Measurements from ENCODE around the gene EVI2A. TPM values are rescaled to one million over a fixed set of nuclear protein-coding genes. Genes with fewer than 3 reads are reported as not detected.

Gene EVI2A
- total RNA-seq, 4 donors from 2014 or later: 2.5 to 10.6 (median 4.3) TPM

DNA sequence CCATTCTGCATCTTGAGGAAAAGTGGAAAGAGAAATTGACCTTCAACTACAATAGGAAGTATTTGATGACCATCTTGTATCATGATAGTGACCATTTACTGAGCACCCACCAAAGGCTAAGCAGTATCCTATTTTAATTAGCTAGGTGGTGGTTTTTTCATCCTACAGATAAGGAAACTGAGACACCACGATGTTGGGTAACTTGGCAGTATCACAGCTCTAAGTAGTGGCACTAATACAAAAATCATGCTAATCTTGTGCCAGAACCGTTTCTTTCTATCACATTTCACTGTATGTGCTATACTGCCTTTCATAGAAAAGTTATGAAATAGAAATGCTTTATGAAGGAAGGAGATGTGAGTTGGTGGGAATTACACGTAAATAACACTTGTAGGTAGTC, 9.9 kb downstream of the EVI2A start:
- H3K4me1 ChIP-seq: no peaks in the 10 kb centered on the region
- H3K27ac ChIP-seq (replicated peaks in 1 of 4): no peak overlapping the region
- TF ChIP-seq CTCF (IDR thresholded peaks at IDR 0.05) (no peak), EP300 (IDR thresholded peaks at IDR 0.05) (no peak), POLR2AphosphoS5 (IDR thresholded peaks at IDR 0.05) (no peak), POLR2A (IDR thresholded peaks at IDR 0.05; ENCODE audit: low read depth) (no peak)
- 82% methylated on average over 3 of the region's 3 CpGs for WGBS
- intact Hi-C loops (cut with DNase I): no loop called here
- H3K9me3 ChIP-seq: no peaks in the 10 kb centered on the region
- no peak for DNase-seq (ENCODE audit: extremely low spot score)
- H3K4me3 ChIP-seq: peak overlapping the region in 2 of 4 donors; percentile 14 to 35
- no peaks in the 10 kb centered on the region for H3K27me3 ChIP-seq
- H3K36me3 ChIP-seq: peaks cover 0 to 7% (median 2%) of the 10 kb centered on the region in 4 donors

- TF ChIP-seq POLR2A (IDR thresholded peaks at IDR 0.05; ENCODE audit: low read depth) (no peak), POLR2AphosphoS5 (IDR thresholded peaks at IDR 0.05) (no peak), CTCF (IDR thresholded peaks at IDR 0.05) (no peak), EP300 (IDR thresholded peaks at IDR 0.05) (no peak)
- H3K4me3 ChIP-seq: peak overlapping the region in 1 of 4 donors; percentile 28
- no peaks in the 10 kb centered on the region for H3K27me3 ChIP-seq
- DNase-seq (ENCODE audit: extremely low spot score): no peak
- no peaks in the 10 kb centered on the region for H3K9me3 ChIP-seq
- H3K4me1 ChIP-seq: no peaks in the 10 kb centered on the region
- intact Hi-C loops (cut with DNase I): no loop called here
- H3K36me3 ChIP-seq: peaks cover 0 to 7% (median 2%) of the 10 kb centered on the region in 4 donors
- 70% methylated on average over 7 of the region's 7 CpGs for WGBS
- H3K27ac ChIP-seq (replicated peaks in 1 of 4): no peak overlapping the region
Observed at GRCh38 chr17:31310886-31311285, 10.5 kb downstream of the EVI2A start.

DNA sequence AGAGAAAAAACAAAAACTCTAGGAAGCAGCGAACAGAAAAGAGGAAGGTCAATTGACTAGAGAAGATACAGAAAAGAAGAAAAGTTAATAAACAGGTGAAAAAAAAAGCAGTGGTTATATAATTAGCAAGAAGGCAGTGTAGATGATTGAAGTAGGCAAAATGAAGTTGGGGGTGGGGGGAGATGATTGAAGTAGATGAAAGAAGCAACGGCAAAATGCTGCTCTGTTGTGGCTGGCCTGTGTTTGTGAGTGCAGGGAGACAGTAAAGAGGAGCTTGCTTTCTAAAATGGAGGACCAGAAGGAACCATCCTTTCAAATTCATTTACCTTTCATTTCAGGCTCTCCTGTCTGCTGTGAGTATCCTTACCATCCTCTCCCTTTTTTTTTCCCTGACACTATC, 11.2 kb downstream of the EVI2A start:
- peaks cover 0 to 7% (median 2%) of the 10 kb centered on the region in 4 donors for H3K36me3 ChIP-seq
- intact Hi-C loops (cut with DNase I): no loop called here
- peak overlapping the region in 1 of 4 donors; percentile 4 for H3K4me3 ChIP-seq
- no peaks in the 10 kb centered on the region for H3K4me1 ChIP-seq
- peak overlapping the region in 2 of 4 donors; percentile 2 to 11 for H3K27ac ChIP-seq (replicated peaks in 1 of 4)
- H3K27me3 ChIP-seq: no peaks in the 10 kb centered on the region
- H3K9me3 ChIP-seq: no peaks in the 10 kb centered on the region
- no peak for TF ChIP-seq POLR2A (IDR thresholded peaks at IDR 0.05; ENCODE audit: low read depth)
- no peak for TF ChIP-seq EP300 (IDR thresholded peaks at IDR 0.05)
- TF ChIP-seq POLR2AphosphoS5 (IDR thresholded peaks at IDR 0.05): no peak
- no peak for TF ChIP-seq CTCF (IDR thresholded peaks at IDR 0.05)
- DNase-seq (ENCODE audit: extremely low spot score): no peak
- 47% methylated on average over 2 of the region's 2 CpGs for WGBS

DNA sequence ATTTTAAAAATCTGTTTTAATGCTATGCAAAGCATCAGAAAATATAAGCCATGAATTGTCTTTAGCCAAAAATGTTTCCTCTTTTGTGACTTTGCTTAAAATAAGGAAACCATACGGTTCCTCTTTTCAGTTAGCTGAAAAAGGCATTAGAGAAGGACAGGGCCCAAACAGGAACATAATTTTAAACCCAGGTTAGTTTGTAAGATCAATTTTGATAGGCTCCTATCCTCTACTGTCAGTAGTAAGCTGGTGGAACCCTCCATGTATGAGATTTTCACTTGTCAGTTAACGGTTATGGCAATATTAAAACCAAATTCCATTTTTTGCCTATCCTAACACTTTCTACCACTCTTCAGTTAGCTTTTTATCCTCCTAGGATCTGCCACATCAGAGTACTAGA, 11.9 kb downstream of the EVI2A start:
- Histone ChIP-seq H3K36me3 (peaks cover 0 to 7% (median 2%) of the 10 kb centered on the region in 4 donors), H3K27ac (replicated peaks in 1 of 4) (peak overlapping the region in 3 of 4 donors; percentile 2 to 20 (median 11)), H3K9me3 (no peaks in the 10 kb centered on the region), H3K4me1 (no peaks in the 10 kb centered on the region), H3K4me3 (no peak overlapping the region), H3K27me3 (no peaks in the 10 kb centered on the region)
- 75% methylated on average over 2 of the region's 2 CpGs for WGBS
- TF ChIP-seq CTCF (IDR thresholded peaks at IDR 0.05) (no peak), POLR2A (IDR thresholded peaks at IDR 0.05; ENCODE audit: low read depth) (no peak), POLR2AphosphoS5 (IDR thresholded peaks at IDR 0.05) (no peak), EP300 (IDR thresholded peaks at IDR 0.05) (no peak)
- intact Hi-C loops (cut with DNase I): no loop called here
- no peak for DNase-seq (ENCODE audit: extremely low spot score)

Measured in esophagus muscularis mucosa (tissue), 4 donors.